Ascending aorta (tissue), 2 donors: ENCODE measurements around the gene IKZF3. TPM values are rescaled to one million over a fixed set of nuclear protein-coding genes. Genes with fewer than 3 reads are reported as not detected.

Experiments
- DNase-seq, 2 donors: peaks; one replicate each; pipeline ENCODE4 v3.0.0-alpha.2; 2019; ENCODE audit warnings: low spot score in 2 of 2
- H3K27ac ChIP-seq, 2 donors: fragments of 200-600 bp; sonication (generic); one replicate each; pipeline ENCODE4 v1.5.1; 2016 to 2017; ENCODE audit warnings: mild to moderate bottlenecking in 1 of 2
- H3K27me3 ChIP-seq: fragments of 200-600 bp; sonication (generic); one replicate; pipeline ENCODE4 v1.5.1; 2017
- H3K36me3 ChIP-seq, 2 donors: fragments of 200-600 bp; sonication (generic); one replicate each; pipeline ENCODE4 v1.5.1; 2016
- H3K4me1 ChIP-seq, 2 donors: fragments of 200-600 bp; sonication (generic); one replicate each; pipeline ENCODE4 v1.5.1; 2016 to 2017; ENCODE audit warnings: mild to moderate bottlenecking in 1 of 2
- H3K4me3 ChIP-seq, 2 donors: fragments of 200-600 bp; sonication (generic); one replicate each; pipeline ENCODE4 v1.5.1; 2016 to 2017; ENCODE audit warnings: mild to moderate bottlenecking in 1 of 2
- H3K9me3 ChIP-seq, 2 donors: fragments of 200-600 bp; sonication (generic); one replicate each; pipeline ENCODE4 v1.5.1; 2016
- intact Hi-C: fragments of 100-400 bp; cut with DNase I; formaldehyde crosslinking; loops from one replicate; pipeline ENCODE4 v1.15.1; 2023
- total RNA-seq: library from RNA; depleted of rRNA; stranded (reverse); fragments of >200 nt; gene quantifications from one replicate; pipeline ENCODE4 v1.1.0, GENCODE V29; 2016
- TF ChIP-seq, protein P1 (sequence below), 3 experiments: fragments of 200-600 bp in 2 of 3; fragments of 450-650 bp in 1 of 3; sonication (generic) in 2 of 3; IDR thresholded peaks; one replicate each; pipeline ENCODE4 v1.5.1; 2016 to 2019; ENCODE audit warnings: antibody characterized with exemption in 3 of 3, mild to moderate bottlenecking in 1 of 3, moderate library complexity in 1 of 3

IKZF3 gene
- total RNA-seq, 1 donor from 2014 or later: 1.5 TPM

GRCh38 chr17:39800540-39800939 lies 63.6 kb downstream of the IKZF3 start:
- Histone ChIP-seq H3K27me3 (no peaks in the 10 kb centered on the region), H3K36me3 (no peaks in the 10 kb centered on the region), H3K9me3 (no peaks in the 10 kb centered on the region), H3K27ac (no peak overlapping the region), H3K4me3 (no peak overlapping the region), H3K4me1 (no peaks in the 10 kb centered on the region)
- TF ChIP-seq, protein P1, sequence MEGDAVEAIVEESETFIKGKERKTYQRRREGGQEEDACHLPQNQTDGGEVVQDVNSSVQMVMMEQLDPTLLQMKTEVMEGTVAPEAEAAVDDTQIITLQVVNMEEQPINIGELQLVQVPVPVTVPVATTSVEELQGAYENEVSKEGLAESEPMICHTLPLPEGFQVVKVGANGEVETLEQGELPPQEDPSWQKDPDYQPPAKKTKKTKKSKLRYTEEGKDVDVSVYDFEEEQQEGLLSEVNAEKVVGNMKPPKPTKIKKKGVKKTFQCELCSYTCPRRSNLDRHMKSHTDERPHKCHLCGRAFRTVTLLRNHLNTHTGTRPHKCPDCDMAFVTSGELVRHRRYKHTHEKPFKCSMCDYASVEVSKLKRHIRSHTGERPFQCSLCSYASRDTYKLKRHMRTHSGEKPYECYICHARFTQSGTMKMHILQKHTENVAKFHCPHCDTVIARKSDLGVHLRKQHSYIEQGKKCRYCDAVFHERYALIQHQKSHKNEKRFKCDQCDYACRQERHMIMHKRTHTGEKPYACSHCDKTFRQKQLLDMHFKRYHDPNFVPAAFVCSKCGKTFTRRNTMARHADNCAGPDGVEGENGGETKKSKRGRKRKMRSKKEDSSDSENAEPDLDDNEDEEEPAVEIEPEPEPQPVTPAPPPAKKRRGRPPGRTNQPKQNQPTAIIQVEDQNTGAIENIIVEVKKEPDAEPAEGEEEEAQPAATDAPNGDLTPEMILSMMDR (IDR thresholded peaks at IDR 0.05): no peak
- intact Hi-C loops: no loop called here
- DNase-seq: no peak

GRCh38 chr17:39799395-39799794 lies 64.7 kb downstream of the IKZF3 start:
- Histone ChIP-seq H3K4me1 (no peaks in the 10 kb centered on the region), H3K9me3 (no peaks in the 10 kb centered on the region), H3K27ac (no peak overlapping the region), H3K4me3 (no peak overlapping the region), H3K27me3 (no peaks in the 10 kb centered on the region), H3K36me3 (no peaks in the 10 kb centered on the region)
- TF ChIP-seq, protein P1 (IDR thresholded peaks at IDR 0.05): no peak
- no peak for DNase-seq
- intact Hi-C loops: no loop called here

DNA sequence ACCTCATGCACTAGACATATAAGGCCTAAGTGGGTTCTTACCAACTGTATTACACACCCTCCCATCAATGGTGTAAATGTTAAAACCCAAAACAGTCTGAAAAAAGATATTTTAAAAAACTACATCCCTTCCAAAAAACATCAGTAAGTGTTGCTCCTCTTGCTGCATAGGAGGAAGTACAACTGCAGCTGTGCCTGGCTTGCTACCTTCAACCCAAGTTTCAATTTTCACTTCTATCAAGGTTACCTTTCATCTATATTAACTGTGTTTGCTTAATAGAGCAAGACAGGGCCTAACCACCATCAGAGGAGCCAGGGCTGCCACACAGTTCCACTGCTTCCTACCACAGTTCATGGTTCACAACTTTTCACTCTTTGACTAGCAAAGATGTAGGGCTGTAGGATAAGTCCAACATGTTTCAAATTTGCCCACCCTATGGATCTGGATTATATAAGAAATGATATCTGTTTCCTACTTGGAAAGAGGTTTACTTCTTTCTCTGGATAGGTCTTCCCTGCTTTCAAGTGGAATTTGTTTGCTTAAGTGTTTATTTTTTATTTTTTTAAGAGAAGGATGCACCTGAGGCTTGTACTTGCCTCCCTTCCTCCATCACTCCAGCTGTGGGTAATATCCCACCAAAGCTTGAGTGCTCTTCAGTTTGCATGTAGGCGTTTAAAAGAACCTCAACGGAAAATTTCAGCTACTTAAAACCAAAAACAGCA lies 69.7 kb downstream of the IKZF3 start:
- Histone ChIP-seq H3K27ac (no peak overlapping the region), H3K4me3 (no peak overlapping the region), H3K4me1 (no peaks in the 10 kb centered on the region), H3K9me3 (no peaks in the 10 kb centered on the region), H3K27me3 (no peaks in the 10 kb centered on the region), H3K36me3 (no peaks in the 10 kb centered on the region)
- TF ChIP-seq, protein P1 (IDR thresholded peaks at IDR 0.05): no peak
- intact Hi-C loops: no loop called here
- no peak for DNase-seq

DNA sequence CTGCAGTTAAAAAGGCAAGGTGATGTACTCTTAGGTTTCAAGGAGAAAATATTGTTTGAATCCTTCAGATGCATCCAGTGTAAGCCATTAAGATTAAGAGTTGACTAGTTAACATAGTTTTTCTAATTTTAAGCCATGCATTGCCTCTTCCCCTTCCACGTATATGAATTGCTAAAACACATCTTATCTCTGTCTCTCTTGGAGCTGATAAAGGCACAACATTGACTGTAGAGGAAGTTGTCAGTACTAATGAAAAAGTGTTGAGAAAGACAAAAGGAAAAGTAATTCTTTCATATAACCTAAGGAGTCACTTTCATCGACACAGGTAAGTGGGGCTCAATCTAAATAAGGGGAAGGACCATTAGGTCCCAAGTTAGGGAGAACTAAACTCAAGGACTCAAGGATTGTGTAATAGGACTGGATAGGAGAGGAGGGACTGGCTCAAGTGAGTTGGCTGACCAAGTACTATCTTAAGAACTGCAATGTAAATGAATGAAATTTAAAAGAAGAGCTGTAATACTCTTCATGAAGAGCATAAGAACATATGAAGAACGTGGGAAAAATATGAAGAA lies 70.7 kb downstream of the IKZF3 start:
- no peak overlapping the region for H3K4me3 ChIP-seq
- no peaks in the 10 kb centered on the region for H3K9me3 ChIP-seq
- DNase-seq: no peak
- intact Hi-C loops: no loop called here
- no peak overlapping the region for H3K27ac ChIP-seq
- H3K27me3 ChIP-seq: no peaks in the 10 kb centered on the region
- no peaks in the 10 kb centered on the region for H3K4me1 ChIP-seq
- TF ChIP-seq, protein P1 (IDR thresholded peaks at IDR 0.05): no peak
- H3K36me3 ChIP-seq: no peaks in the 10 kb centered on the region

- intact Hi-C loops: no loop called here
Observed at GRCh38 chr17:39792526-39793221, 71.4 kb downstream of the IKZF3 start.

More at GRCh38 chr17:39792526-39793221, 71.4 kb downstream of the IKZF3 start:
- H3K9me3 ChIP-seq: no peaks in the 10 kb centered on the region
- H3K27me3 ChIP-seq: no peaks in the 10 kb centered on the region
- no peak overlapping the region for H3K27ac ChIP-seq
- H3K36me3 ChIP-seq: no peaks in the 10 kb centered on the region
- no peak overlapping the region for H3K4me3 ChIP-seq
- no peak for DNase-seq
- TF ChIP-seq, protein P1 (IDR thresholded peaks at IDR 0.05): no peak
- no peaks in the 10 kb centered on the region for H3K4me1 ChIP-seq
